Cardiac fibroblast (primary cell): ENCODE measurements around the gene EFCAB14.

Experiments used
- DNase-seq, 2 donors: peaks; one replicate each; pipeline versions ENCODE4 v3.0.0 to v3.0.0-alpha.2; 2010; ENCODE audit warnings: low read depth in 2 of 2
- H3K4me3 ChIP-seq, 2 donors: replicated peaks in 1 of 2; 1 replicate in 1 of 2; 2 replicates in 1 of 2; pipeline ENCODE4 v1.5.1; 2011; ENCODE audit warnings: low read depth in 2 of 2, low read length in 2 of 2, mild to moderate bottlenecking in 2 of 2, moderate library complexity in 1 of 2
- TF ChIP-seq, protein P1 (sequence below): IDR thresholded peaks from one replicate; pipeline ENCODE4 v1.5.1; 2011; ENCODE audit warnings: low read depth, mild to moderate bottlenecking, low read length, inconsistent platforms

The EFCAB14 gene

DNA sequence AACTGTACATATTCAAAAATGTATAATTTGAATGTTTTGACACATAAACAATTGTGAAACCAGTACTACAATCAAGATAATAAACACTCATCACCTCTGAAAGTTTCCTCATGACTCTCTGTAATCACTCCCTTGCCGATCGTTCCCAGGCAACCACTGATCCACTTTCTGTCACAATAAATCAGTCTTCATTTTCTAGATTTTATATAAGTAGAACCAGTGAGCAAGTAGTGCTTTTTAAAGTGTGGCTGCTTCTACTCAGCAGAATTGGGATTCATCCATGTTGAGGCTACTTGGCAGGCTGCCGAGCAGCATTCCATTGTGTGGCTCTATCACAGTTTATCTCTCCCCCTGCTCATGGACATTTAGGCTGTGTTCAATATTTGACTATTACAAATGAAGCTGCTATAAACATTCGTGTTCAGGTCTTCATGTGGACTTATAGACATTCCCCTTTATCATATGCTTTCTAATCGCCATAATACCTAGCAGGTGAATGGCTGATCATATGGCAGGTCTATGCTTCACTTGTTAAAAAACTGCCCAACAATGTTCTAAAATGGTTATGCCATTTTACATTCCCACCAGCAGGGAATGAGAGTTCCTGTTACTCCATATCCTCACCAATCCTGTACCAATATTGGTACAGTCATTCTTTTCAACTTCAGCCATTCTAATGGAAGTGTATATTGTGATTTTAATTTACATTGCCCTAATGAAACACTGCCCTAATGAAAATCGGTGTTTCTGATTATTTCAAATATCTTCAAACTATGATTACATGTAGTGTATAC is 26.7 kb downstream of the EFCAB14 start:
- DNase-seq: peak; percentile 22 to 45
- H3K4me3 ChIP-seq: no peak overlapping the region
- TF ChIP-seq, protein P1, sequence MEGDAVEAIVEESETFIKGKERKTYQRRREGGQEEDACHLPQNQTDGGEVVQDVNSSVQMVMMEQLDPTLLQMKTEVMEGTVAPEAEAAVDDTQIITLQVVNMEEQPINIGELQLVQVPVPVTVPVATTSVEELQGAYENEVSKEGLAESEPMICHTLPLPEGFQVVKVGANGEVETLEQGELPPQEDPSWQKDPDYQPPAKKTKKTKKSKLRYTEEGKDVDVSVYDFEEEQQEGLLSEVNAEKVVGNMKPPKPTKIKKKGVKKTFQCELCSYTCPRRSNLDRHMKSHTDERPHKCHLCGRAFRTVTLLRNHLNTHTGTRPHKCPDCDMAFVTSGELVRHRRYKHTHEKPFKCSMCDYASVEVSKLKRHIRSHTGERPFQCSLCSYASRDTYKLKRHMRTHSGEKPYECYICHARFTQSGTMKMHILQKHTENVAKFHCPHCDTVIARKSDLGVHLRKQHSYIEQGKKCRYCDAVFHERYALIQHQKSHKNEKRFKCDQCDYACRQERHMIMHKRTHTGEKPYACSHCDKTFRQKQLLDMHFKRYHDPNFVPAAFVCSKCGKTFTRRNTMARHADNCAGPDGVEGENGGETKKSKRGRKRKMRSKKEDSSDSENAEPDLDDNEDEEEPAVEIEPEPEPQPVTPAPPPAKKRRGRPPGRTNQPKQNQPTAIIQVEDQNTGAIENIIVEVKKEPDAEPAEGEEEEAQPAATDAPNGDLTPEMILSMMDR: peak; percentile 12

DNA sequence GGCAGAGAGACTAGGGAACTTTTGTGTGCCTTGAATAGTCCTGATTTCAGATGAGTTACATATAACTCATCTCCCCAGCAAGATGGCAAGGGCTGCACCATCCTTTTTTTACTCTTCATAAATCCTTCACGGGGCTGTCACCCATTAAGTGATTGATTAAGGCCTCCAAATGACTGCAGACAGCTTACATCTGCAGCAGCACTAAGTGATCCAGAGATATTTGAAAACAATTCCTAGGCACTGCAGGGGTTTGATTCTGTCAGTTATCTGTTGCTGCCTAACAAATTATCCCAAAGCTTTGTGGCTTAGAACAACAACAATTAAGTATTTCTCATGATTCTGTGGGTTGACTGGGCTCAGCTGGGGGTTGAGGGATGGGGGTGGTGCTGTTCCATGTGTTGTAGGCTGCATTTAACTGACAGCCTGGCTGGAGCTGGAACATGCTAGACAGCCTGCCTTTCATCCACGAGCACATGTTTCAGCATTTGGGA is 27.9 kb downstream of the EFCAB14 start:
- H3K4me3 ChIP-seq: no peak overlapping the region
- no peak for DNase-seq
- TF ChIP-seq, protein P1: no peak

DNA sequence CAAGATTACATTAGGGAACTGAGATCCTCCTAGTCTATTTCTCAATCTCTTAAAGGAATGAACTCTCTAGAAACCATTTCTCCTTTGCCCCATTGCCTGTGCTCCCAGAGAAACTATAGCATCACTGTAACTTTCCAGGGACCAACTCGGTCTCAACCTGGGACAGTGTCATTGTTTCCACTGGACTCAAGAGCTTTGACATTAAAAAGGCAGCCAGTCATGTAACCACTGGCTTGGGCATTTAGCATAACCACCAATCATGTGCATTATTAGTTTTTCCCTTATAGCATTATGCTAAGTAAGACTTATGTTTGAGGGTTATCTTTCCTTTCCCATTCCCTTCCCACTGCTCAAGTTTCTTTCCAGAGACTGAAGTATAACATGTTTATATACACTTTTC is 29.0 kb downstream of the EFCAB14 start:
- no peak for DNase-seq
- TF ChIP-seq, protein P1: no peak
- H3K4me3 ChIP-seq: no peak overlapping the region

DNA sequence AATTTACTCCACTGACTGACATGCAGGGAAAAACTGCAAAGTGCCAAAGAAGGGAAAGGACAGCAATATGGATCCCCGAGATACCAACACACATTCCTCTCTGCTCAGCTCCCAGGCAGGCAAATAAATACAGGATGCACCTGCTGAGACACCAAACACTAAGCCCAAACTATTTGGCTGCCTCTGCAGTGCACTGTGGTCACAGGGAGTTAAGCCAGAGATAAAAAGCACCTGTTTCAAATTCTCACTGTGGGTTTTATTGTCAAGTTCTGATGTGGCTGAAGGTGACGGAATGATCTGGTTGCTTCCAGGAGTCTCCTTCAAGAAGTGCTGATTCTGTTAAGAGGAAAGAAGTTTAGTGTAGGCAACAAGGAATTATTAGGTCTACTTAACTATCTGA is 29.6 kb downstream of the EFCAB14 start:
- DNase-seq: no peak
- TF ChIP-seq, protein P1: no peak
- no peak overlapping the region for H3K4me3 ChIP-seq

DNA sequence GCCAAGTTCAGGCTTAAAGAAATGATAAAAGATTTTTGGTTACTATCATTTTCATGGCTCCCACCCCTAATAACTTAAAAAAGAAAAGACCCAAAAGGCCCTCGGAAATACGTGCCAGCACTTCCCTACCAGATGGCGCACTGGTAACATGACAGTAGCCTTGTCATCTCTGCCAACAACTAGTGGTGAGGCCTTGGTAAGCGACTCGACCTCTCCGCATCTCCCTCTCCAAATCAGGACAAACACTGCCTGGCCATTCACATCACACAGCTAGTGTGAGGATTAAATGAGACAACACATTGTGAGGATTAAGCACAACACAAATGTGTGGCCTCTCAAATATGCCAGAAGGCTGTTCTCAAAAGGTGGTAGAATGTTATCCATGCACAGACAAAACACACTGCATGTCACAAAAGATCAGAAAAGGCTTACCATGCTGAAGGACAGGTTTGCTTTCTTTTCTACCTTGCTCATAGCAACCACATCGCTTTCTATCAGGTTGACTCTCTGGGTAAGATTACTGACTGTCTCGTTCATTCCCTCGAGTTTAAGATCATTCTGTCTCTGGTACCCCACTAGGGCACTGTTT is 30.9 kb downstream of the EFCAB14 start:
- TF ChIP-seq, protein P1: no peak
- no peak overlapping the region for H3K4me3 ChIP-seq
- no peak for DNase-seq

DNA sequence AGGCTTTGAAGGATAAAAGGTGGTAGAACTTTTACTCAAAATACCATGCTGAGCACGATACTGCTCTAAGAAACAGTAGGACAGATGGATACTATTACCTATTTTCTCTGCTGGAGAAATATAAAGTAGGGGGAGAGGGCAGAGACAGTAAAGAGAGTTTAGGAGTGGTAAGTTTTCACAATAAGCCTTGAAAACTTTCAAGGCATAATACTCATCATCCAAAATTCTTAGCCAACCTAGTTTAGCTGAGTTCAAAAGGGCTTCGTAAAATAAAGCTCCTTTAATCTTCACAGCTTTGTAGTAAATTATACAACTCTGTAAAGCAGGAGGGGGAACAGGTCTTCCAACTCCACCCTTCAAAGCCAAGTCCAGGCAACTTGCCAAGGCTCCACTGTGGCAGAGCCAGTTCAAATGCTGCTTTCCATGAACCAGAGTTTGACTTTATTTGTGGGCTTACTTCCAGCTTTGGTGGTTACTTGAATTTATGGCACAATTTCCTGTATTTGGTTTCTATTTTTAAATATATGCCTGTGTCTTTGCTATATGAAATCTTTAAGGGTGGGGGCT is 31.7 kb downstream of the EFCAB14 start:
- DNase-seq: peak; percentile 32 to 86
- TF ChIP-seq, protein P1: no peak
- no peak overlapping the region for H3K4me3 ChIP-seq
